ENCODE results near the gene NDUFAF8.

Gene NDUFAF8

DNA sequence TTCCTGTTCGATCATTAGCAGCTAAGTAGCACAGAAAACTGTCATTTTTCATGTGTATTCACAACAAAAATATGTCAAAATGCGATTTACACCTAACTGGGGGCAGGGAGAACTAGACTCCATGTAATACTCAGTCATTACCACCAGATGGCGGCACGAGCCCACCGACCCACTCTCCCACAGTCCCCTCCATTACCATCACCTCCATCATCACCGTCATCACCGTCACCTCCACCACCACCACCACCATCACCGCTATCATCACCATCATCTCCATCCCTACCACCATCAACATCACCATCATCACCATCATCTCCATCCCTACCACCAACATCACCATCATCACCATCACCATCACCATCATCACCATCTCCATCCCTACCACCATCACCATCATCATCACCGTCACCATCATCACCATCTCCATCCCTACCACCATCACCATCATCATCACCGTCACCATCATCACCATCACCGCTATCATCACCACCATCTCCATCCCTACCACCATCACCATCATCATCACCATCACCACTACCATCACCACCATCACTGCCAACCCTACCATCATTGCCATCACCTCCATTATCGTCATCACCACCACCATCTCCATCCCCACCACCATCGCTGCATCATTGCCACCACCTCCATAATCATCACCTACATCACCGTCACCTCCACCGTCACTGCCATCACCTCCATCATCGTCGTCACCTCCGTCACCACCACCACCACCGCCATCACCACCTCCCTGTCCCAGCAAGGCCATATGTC is 14.4 kb downstream of the NDUFAF8 start:
- DNase-seq, result peak; percentile 51

DNA sequence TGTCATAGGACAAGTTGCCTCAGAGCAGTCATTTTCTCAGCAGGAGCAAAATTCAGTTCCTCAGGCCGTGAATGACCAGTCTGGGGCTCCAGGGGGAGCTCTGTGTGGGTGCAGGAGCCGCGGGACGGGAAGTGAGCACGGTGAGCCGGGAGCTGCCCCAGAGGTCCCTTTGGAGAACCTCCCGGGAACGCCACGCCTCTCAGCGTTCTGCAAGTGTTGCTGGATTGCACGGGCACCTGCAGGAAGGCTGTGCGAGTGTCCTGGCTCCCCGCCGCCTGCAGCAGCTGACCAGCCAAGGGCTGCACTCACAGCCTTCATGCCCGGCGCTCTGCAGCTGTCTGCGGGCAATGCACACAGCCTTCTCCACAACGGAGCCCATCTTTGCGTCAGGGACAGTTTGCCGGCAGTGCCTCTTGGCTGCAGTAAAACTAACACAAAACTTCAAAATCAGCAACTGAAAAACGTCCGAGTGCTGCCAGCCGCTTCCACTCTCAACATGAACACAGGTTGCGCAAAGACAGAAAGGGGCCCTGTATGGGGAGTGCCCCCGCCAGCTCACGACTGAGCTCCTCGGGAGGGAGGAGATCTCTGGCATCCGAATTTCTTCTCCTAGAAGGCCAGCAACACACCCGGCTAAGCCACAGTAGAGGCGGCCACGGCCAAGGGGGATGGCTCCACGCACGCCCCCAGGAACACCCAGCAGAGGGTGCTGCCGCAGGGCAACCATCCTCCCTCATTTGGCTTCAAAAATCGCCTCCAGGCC is 16.0 kb downstream of the NDUFAF8 start:
- no peak for DNase-seq

DNA sequence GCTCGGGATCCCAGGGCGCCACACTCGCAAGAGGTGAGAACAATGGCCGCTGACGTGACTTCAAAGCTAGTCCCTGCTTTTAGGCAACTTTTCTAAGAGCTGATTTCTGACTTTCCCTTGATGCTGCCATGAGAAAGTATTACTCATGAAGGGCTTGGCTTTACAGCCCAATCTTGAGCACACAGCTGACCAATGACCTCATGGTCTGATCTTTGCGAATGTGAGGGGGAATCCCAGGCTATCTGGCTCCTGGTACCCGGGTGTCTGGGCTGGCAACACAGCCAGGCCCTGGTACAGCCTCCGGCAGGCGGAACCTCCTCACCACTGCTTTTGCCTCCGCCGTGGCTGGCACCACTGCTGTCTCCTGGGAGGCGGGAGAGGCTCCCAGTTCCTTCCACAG is 17.5 kb downstream of the NDUFAF8 start:
- no peak for DNase-seq

DNA sequence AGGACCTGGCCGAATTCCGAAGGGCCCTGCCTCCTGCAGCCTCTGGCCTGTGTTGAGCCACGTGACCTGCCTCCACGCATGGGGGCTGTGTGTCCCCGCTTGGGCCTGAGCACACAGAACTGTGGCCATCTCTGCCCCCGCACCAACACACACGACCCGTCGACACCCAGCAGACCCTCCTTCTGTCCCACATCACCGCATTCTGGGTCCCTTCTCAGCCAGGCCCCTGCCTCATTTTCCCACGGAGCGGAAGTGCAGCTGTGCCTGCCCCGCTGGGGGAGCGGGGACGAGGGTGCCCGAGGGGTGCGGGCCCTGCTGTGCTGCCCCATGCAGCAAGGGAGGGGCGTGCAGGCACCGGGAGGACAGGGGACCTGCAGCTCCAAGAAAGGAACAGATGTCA is 18.4 kb downstream of the NDUFAF8 start:
- DNase-seq, result no peak

DNA sequence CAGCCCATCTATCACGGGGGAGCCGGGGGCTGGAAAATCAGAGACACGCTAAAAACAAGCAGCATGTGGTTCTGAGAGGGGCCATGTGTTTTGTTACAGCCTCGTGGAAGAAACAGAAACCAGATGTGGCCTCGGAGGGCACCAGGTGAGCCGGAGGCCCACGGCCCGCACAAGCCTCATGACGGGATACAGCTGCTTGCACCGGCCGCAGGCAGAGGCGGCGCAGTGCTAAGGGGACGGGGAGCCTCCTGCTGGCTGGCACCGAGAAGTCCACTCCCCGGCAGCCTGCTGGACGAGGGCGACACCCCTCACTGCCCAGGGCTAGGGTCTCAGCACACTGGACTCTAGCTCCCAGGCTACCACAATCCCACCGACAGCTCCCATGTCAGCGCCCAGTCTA is 19.2 kb downstream of the NDUFAF8 start:
- no peak for DNase-seq

DNA sequence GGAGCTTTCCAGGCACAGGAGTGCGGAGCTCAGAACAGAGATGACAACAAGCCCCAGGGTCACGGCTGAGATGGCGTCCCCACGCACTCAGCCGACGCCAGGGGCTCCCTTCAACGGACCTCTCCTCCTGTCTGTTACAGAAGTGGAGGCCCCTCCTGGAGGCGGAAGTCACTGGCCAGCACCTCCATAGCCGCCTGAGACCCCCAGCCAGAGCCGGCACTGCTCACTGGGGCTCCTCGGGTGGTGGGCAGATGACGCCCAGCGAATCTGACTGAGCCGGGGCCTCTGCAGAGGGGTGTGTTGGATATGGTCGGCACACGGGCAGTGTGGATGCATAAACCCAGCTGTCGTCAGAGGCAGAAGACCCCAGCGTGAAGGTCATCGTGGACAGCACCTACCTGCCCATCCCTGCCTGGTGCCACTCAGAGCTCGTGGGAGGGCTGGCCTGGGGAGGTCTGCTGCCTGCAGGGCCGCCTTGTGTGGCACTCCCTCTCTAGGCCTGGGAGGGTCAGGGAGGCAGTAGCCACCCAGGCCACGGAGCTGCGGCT is 20.0 kb downstream of the NDUFAF8 start:
- DNase-seq, result no peak

DNA sequence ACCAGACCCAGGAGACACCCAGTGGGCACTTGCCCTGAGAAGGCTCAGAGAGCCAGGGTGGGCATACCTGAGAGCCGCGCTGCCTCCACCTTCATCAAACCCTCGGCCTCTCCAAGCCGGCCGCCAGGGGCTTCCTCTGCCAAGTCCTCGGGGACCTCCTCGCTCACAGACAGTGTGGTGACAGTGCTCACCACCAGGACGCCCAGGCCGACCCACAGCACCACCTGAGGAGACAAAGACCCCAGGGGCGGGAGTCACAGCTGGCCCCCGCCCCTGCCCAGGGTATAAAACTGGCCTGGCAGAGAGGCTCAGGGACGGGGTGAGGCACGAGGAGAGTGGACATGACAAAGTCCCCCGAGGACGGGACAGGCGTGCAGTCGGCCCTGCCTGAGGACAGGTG is 21.1 kb downstream of the NDUFAF8 start:
- no peak for DNase-seq

DNA sequence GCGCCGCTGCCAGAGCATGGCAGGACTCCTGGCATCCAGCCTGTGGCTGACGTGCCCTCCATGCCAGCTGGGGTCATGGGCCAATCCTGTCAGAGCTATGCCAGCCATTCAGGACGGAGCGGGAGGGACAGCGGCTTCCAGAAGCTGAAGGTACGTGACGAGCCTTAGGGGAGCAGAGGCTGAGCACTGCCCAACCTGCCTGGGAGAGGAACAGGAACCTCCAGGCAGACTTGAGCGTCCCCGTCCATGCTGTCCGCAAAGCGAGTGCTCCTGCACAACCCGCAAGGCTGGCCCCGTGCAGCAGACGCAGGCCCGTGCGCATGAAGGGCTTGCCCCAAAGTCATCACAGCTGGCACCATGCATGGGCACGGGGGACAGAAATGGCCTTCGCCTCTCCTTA is 21.5 kb downstream of the NDUFAF8 start:
- no peak for DNase-seq

DNA sequence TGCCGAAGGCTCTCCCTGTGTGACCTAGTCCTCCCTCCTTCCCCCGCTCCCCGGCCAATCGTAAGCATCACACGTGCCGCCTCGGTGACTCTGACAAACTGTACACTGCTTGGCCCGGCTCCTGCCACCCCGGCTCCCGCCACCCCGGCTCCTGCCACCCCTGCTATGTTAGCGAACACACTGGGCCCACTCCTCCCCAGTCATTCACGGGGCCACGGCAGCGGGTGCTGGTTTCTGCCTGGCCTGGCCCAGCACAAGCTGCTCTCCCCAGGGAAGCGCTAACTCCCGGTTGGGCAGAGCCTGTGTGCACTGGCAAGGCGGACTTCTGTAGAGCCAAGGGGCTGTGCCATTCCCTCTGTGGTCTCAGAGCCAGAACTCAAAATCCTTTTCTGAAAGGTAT is 22.0 kb downstream of the NDUFAF8 start:
- no peak for DNase-seq

DNA sequence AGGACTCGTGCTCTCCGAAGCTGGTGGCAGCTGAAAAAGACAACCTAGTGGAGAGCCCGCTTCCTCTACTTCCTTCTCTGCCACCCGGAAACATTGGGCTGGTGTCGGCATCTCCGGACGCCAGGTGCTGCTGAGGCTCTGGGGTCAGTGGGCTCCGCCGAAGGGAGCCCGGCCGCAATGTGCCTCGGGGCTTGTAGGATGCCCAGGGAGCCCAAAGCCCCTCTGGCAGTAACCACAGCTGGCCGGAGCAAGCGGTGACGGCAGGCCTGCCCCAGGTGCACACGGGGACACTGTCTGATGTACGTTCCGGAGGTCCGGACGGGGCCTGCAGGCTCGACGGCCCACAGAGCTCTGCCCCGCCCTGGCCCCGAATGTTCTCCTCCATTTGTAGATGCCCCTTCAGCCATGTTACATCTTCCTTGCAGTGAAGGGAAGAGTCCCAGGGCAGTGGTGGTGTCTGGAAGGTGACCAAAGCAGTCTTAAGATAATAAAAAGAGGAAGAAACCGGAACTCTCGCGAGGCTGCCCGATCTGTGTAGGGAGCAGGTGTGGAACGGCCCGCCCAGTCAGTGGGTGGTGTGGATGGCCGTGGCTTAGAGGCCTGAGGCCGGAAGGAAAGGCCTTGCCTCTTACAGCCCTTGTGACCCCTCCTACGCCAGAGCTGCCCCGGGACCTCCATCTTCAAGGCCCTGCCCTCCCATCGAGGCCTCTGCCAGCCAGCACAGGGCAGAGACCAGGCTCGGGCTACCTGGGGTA is 22.6 kb downstream of the NDUFAF8 start:
- no peak for DNase-seq

DNA sequence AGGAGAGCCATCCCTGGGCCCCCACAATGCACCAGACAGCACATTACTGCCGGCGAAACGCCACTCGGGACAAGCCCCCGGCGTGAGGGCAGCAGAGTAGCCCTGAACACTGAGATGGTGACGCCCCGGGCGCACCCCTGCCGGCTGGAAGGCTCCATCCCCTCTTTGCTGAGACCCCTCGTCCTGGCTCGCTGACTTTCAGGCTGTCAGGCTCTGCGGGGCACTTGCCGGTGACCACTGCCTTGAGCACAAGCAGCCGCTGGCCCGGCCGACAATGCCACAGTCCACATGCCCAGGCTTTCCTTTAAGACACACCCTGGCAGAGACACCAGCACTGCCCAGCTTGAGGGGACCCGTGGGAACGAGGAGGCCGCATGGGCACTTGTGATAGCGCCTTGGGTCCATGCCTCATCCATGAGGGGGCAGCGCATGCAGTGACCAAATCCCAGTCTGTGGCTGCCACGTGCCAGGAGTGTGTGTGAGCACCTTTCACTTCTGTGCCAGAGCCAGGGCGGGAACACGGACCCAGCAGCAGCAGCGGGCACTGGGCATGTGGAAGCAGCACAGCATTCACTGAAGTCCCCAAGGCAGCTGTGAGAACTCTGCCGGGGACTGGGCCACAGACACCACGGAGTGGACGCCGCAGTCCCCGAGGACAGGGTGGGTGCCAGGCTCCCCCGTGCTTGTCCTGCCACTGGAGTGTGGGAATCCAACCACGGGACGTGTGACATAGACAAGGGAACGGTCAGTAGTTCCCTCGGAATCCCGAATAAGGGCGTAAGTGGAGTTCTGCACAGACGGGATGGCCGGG is 24.5 kb downstream of the NDUFAF8 start:
- DNase-seq, result no peak

DNA sequence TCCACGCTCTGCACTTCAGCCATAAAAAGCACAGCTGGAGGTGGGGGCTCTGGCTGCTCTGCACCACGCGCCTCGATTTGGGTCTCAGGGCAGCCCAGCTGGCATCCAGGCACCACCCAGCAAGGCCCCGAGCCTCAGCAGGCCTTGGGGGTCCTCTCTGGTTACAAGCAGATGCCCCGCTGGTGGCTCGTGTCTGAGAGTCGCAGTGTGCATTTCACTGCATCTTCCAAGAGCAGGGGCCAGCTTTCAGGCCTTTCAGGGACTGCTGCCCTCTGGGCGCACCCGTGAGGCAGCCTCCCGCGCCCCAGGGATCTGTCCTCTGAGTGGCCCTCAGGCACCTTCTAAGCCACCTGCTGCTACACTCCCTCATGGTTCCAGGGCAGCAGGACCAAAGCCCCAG is 25.5 kb downstream of the NDUFAF8 start:
- no peak for DNase-seq

DNA sequence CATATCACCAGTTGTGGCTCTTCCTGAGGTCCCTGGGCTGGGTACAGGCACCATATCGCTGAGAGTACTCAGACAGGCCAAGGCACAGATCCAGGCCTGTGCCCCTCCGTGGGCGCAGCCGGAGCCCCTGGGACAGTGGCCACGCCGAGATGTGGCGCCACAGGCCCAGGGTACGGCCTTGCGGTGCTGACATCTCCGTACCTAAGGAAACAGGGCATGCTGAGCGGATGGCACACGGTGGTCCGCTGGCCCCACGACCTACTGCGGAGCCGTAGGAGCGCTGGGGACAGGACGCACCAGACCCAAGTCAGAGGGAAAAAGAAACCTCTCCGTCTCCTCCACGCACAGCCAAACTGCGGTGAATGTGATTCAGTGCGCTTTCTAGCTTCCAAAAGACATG is 26.5 kb downstream of the NDUFAF8 start:
- no peak for DNase-seq

DNA sequence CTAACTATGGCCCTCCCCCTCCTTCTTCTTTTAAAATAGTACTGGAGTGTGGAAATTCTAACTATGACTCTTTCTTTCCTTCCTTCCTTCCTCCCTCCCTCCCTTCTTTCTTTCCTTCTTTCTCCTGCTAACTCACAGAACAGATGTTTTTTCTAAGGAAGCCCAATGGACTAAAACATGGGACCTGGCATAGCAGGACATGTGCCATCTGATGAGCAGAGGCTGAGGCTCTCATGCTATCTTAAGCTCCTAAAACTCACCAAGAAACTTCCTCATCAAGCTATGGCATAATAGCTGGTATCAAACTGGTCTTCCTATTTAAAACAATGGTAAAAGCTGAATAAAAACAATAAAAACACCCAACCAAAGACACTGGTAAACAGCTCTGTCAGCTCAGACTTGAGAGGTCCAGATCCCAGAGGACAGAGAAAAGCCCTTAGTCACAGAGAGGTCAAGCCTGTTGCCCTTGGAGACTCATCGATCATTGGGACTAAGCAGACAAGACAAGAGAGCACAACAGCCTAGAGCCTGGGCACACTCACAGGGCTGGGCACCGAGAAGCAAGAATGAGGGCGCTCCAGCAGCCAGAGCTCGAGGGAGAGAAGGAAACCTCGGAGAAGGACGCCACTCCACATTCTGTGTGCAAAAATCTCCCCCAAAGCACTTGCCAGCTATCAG is 28.4 kb downstream of the NDUFAF8 start:
- DNase-seq, result no peak

DNA sequence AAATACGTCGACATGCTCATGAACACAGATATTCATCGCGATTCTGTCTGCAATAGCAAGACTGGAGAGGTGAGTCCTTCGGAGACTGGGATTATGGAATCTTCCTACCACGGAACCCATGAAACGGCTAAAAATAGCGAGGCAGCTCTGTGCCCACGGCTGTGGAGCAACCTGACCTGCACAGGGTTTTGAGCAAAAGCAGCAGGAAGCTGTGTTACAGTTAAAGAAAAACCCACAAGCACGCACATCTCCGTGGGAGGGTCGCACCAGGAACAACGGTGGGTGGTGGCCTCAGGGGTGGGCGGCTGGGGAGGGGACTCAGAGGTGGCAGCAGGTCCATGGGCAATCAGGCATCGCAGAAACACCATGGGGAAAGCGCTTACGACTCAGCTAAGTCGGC is 31.2 kb downstream of the NDUFAF8 start:
- DNase-seq, result no peak

DNA sequence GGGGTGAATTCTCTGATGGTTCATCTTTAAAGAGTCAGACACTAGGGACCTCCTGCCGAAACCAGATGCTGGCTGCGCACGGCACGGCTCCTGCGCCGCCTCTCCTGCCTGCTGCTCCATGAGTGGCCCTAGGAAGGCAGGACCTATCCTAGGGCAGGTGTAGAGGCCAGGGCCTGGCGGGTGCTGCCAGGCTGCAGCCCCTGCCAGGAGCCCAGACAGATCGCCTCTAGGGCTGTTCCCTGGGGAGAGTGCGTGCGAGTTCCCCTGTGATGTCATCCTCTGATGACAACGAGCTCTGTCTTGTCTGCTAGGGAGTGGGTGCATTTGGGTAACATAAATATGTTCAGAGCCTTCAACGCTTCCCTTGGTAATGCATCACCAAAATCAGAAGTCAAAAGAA is 32.1 kb downstream of the NDUFAF8 start:
- no peak for DNase-seq

DNA sequence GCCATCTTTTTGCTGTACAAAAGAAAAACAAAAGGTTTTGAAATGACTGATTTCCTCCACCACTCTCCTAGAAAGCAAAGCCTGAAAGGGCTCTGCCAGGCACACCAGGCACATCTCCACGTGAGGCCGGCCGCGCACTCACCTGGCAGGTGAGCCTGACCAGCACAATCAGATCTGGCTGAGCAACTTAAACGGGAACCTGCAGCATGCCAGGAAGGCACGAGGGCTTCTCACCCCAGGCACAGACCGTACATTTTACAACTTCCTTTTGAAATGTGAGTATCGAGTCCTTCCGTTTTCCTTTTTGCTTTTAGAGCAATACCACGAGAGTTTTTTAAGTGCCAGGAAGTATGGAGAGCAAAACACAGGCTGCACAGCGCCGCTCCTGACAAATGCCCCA is 33.5 kb downstream of the NDUFAF8 start:
- DNase-seq, result no peak

DNA sequence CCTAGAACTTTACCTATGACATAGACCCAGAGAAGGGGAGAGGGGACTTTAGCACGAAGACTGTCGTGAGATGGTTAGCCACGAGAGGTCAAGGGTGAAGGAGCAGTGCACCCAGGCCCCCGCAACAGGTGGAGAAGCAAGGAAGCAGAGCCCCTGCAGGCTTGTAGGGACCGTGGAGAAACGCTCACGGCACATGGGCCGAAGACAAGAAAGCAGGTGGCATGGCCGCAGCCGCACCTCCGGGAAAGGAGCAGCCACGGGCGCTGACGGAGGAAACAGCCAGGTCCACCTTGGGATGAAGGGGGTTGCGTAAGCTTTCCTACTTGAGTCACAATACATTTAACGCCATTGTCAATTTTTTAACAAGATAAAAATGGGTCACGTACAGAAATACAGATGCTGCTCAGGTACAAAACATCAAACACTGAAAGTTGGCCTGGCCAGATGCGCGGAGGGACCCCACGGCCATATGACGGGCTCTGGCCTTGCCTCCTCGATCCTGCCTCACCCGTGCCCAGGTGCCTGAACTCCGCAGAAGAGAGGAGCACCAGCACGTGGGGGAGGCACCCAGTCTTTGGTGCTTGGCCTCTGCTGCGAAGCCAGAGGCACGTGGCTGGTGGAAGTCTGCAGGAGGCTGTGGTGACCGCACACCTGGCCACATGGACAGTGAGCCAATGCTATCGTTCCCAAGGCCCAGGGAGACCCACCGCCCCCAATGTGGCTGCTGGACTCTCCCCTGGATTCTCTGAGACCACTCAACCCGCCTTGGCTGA is 34.8 kb downstream of the NDUFAF8 start:
- no peak for DNase-seq

DNA sequence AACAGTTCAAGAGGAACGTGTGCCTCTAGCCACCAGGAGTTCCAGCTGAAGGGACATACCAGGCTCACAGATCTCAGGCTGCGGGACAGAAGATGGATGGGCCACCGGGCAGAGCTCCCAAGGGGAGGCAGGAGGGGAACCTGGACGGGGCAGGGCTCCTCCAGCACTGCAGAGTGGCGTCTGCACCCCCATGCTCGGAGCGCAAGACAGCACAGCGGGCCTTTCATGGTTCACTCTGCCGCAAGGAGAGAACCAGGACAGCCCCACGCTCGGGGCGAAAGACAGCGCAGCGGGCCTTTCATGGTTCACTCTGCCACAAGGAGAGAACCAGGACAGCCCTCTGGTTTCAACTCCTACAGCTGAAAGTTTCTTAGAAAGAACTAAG is 35.3 kb downstream of the NDUFAF8 start:
- DNase-seq, result no peak

DNA sequence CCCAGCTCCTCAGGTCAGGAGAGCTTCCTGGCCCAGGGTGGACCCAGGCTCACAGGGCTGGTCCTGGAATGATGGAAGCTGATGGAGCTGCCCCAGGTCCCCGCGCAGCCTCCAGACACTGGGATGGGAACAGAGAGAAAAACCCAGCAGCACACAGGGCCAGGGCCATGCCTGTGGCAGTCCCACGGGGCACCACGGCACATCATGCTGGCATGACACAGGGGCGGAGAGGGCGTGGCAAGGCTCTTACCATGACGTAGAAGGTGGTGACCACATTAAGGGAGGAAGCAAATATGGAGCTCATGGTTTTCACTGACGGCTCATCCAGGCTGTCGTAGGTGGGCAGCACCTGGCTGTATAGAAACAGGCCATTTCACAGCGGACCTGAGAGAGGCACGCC is 37.7 kb downstream of the NDUFAF8 start:
- DNase-seq, result no peak

DNA sequence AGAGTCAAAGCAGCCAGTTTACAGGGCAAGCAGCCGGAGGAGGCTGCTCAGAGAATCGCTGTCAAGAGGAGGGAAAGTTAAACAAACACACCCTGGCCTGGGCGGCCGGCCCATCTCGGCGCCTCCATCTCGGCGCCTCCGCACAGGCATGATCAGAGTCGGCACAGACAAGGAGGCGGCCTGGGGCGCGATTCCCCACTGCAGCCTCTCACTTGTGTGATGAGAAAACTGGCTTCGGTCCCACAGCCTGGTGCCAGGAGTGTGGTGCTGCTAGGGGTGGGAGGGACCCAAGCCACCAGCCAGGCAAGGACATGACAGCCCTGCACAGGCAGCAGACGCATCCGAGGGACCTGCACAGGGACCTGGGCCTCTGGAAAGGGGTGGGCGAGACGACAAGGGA is 38.3 kb downstream of the NDUFAF8 start:
- DNase-seq, result no peak
